Glomerular visceral epithelial cell (primary cell): ENCODE data around the gene MORC2.

Experiments
- DNase-seq: peaks from one replicate; pipeline ENCODE4 v3.0.0-alpha.2; 2016; ENCODE audit errors: extremely low spot score

The MORC2 gene

GRCh38 chr22:30921108-30921507, 47.5 kb downstream of the MORC2 start:
- no peak for DNase-seq

DNA sequence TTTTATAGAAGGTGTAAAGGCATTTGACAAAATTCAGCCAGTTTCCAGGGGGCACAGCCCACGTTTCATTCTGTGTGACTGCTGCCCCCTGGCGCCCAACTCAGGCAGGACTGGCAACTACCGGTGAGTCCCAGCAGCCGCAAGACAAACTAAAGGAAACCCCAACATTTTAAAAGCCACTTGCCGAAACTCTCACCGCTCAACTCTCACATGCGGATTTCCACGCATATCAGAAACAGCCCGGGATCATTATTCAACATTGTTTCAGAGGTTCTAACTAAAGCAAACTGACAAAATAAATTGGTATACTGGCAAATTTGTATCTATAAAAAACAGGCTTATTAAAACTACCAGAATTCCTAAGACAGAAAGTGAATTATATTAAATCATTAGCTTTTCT, 48.2 kb downstream of the MORC2 start:
- DNase-seq = peak; percentile 61

DNA sequence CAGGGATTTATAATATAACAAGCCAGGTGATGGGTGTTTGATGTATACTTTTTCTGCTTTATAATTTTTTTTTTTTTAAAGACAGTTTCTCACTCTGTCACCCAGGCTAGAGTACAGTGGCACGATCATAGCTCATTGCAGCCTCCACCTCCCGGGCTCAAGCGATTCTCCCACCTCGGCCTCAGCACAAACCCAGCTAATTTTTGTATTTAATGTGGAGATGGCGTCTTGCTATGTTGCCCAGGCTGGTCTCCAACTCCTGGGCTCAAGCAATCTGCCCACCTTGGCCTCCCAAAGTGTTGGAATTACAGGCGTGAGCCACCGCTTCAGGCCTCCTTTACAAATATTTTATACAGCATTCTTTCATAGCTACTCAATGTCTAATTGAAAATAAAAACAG, 48.6 kb downstream of the MORC2 start:
- no peak for DNase-seq

GRCh38 chr22:30918761-30919160, 49.8 kb downstream of the MORC2 start:
- no peak for DNase-seq

GRCh38 chr22:30910358-30910757, 58.2 kb downstream of the MORC2 start:
- DNase-seq = no peak

DNA sequence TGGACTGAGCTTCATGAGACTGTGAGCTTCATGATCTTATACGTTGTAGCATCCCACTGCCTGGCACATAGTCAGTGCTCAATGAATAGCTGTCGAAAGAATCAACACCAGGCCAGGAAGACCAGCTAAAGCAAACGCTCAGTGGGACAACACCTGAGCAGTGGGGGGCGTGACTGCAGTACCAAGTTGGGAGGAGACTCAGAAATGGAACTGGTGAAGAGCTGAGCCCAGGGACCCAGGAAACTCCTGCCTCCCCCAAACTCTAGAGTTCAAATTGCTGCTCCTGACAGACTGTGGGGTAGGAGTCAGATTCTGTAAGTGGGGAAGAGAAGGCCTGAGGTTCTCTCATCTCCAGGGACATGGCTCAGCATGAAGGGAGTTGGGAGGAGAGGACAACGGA, 59.3 kb downstream of the MORC2 start:
- no peak for DNase-seq

DNA sequence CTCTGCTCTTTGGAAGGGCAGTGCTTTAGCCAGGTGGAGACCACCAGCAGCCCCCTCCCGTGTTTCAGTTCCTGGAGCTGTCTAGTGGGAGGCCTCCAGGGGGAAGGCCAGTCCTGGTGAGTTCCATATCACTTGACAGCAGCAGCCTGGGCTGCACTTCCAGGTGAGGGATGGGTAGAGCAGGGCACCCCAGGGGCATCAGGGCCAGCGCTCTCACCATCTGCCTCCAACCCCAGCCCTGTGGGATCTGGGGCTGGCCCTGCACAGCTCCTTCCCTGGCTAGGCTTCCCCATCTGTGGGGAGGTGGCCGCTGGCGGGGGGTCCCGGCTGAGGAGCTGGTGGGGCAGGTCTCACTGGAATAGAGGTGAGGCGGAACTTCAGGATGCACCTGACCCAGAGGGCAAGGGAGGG, 60.5 kb downstream of the MORC2 start:
- DNase-seq = no peak

- no peak for DNase-seq
Observed at GRCh38 chr22:30906946-30907345, 61.6 kb downstream of the MORC2 start.

DNA sequence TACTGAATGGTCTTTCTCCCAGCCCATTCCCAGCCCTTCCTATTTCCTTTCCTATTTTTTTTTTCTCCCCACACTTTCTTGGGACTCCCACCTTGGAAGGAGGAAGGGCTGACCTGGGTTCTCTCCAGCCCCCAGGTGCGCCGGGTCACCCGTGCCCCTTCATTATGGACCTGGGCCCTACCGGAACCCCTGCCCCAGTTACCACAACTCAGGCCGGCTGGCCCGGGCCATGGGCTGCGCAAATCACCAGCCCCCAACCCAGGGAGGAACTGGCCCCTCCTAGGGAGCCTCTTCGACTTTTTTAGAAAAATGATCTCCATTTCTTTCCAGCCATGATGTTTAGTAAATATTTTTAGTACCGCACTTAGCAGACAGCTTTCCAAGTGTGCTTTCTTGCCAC, 62.2 kb downstream of the MORC2 start:
- no peak for DNase-seq

- DNase-seq = no peak
Observed at GRCh38 chr22:30905696-30906341, 62.8 kb downstream of the MORC2 start.

DNA sequence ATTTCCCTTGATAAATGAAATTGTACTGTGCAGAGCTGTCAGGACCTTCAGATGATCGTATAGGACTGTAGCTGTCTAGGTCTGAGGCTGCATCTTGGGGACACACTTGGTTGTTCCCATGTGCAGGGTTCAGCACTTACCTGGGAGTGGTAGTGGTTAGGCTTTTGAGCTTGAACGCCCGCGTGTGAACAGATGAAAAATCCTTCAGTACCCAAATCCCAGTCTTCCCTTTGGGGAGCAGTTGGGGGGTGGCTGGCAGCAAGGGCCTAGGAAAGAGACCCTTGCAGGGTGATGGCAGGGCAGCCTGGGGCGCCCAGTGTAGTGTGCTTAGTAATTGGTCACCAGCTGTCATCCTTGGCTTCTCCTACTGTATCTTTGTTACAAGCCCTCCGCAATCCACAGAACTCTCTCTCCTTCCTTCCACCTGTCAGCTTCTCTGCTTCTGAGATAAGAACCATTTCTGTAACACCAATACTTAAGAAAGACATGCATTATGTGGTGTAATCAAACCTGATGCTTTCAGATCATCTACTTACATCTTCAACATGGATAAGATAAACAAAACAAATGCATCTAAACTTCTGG, 64.6 kb downstream of the MORC2 start:
- DNase-seq = no peak

GRCh38 chr22:30902496-30903357, 65.8 kb downstream of the MORC2 start:
- no peak for DNase-seq

DNA sequence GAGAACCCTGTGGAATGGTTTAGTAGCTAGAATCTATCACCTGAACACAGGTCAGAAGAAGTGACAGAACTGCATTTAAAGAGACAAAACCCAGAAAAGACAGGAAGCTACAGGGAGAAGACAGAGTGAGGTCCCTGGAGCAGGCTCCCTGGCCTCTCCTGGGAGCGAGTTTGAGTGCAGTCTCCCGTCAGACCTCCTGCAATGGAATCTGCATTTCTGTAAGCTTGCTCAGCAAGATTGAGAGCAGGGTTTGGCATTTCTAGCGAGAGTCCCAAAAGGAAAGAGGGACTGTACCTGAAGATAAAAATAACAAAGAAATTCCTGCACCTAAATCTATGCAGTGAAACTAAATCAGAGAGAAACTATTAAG, 74.2 kb downstream of the MORC2 start:
- no peak for DNase-seq

DNA sequence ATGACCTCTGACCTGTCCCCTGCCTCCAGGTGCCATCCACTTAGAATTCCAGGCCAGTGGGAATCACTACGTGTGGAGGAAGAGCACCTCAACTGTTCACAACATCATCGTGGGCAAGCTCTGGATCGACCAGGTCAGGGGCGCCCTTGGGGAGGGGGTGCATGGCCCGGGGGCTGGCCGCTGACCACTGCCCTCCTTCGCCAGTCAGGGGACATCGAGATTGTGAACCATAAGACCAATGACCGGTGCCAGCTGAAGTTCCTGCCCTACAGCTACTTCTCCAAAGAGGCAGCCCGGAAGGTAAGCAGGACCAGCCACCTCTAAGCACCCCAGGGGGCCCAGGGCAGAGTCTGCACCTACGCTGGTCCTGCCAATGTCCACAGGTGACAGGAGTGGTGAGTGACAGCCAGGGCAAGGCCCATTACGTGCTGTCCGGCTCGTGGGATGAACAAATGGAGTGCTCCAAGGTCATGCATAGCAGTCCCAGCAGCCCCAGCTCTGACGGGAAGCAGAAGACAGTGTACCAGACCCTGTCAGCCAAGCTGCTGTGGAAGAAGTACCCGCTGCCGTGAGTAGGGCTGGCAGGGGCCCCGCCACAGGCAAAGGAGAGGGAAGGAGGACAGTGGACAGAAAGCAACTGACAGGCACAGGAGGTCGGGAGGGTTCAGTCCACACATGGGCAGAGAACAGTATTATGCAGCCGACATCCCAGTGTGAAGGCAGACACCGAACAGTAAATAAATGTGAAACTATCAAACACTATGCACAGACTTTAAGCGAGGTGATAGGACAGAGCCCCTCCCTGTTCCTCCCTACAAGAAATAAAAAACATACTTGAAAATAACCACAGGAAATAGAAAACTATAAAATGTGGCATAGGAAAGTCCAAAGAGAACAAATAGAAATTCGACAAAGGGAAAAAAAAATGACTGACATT, 74.9 kb downstream of the MORC2 start:
- DNase-seq = no peak

DNA sequence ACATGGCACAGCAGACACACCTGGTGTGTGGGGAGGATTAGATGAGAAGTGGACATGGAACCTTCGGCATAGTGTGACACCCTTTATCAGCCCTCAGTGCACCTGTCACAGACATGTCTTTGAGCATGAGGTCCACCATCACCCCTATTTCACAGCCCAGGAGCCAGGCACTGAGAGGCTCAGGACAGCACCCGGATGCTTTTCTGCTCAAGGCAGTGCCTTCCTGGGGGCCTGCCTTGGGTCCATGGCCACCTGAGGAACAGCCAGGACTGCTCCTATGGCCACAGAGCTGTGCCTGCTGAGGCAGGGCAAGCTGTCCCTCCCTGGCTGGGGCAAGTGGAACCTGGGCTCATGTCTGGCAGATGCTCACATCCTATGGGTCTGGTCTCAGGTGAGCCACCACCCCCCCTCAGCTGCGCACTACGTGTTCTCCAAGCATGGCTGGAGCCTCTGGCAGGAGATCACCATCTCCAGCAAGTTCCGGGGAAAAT, 75.8 kb downstream of the MORC2 start:
- DNase-seq = no peak

DNA sequence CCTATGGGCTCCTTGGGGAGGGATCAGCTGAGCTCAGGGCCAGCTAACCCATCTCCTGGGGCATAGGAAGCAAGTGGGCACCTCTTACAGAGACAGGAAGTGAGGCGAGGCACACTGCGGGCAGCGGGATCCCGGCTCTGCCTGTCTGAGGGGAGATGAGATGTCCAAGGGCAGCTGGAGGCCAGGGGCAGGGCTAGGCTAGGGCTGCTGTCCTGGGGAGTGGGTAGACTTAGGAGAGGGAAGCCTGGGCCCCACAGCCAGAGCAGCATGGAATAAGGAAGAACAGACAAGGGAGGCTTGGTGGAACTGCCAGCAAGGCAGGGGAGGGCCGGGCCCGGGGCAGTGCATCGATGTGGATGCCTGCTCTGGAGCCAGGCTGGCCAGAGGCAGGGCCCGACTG, 76.3 kb downstream of the MORC2 start:
- no peak for DNase-seq

DNA sequence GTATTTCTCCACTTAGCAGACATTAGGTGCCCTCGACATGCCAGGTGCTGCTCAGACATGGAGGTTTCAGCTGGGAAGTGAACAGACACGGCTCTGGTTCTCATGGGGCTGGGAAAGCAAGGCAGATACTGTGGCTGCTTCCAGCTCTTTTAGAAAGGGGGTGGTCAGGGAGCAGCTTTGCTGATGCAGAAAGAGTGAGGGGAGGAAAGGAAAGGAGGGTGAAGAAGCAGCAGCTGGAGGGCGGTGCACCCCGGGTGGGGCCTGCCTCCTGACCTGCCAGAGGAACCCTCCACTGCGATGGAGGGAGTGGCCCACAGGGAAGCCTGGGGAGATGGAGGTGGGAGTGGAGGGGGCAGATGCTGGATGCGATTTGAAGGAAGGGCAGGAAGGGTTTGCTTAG, 76.8 kb downstream of the MORC2 start:
- DNase-seq = no peak

- no peak for DNase-seq
Observed at GRCh38 chr22:30891443-30891755, 77.2 kb downstream of the MORC2 start.

- DNase-seq = peak; percentile 13
Observed at GRCh38 chr22:30890686-30891442, 77.7 kb downstream of the MORC2 start.

- DNase-seq = no peak
Observed at GRCh38 chr22:30889996-30890480, 78.5 kb downstream of the MORC2 start.
